OCI-LY7 (cell line): ENCODE data around the gene TNFAIP3. TPM values are rescaled to one million over a fixed set of nuclear protein-coding genes. Genes with fewer than 3 reads are reported as not detected.

ENCODE experiments used
- BruUV-seq: library from RNA; stranded (reverse); fragments of 400-500 nt; replicated peaks from 2 replicates; lab custom pipeline; 2021; lab: Mats Ljungman, UMichigan
- CTCF ChIA-PET: fragments of 300-600 bp; sonication (Branson Sonifier 250); formaldehyde crosslinking; loops from one replicate; lab custom pipeline; 2022; ENCODE audit warnings: antibody characterized with exemption; ENCODE audit not compliant: unreplicated experiment; lab: Charles Lee
- POLR2A ChIA-PET: fragments of 300-600 bp; sonication (Branson Sonifier 250); formaldehyde crosslinking; loops from one replicate; lab custom pipeline; 2022; ENCODE audit warnings: antibody characterized with exemption; lab: Charles Lee
- DNase-seq: peaks from one replicate; pipeline ENCODE4 v3.0.0-alpha.2; 2015; ENCODE audit warnings: low spot score
- H2AFZ ChIP-seq: fragments of 200-600 bp; sonication (generic), shearing (Covaris generic); 2 replicates; pipeline ENCODE4 v1.6.1; 2014; ENCODE audit warnings: mild to moderate bottlenecking, antibody characterized with exemption, low read length, moderate library complexity
- H3K27ac ChIP-seq: fragments of 200-600 bp; sonication (generic); 2 replicates; pipeline ENCODE4 v1.5.1; 2014; ENCODE audit warnings: mixed run types, low read depth, mild to moderate bottlenecking, moderate library complexity, low read length, inconsistent platforms; ENCODE audit not compliant: poor library complexity, severe bottlenecking
- H3K36me3 ChIP-seq: fragments of 200-600 bp; sonication (generic); 2 replicates; pipeline ENCODE4 v1.6.1; 2014; ENCODE audit warnings: mild to moderate bottlenecking, antibody characterized with exemption, low read length, moderate library complexity, mixed read lengths; ENCODE audit not compliant: insufficient read depth
- H3K4me1 ChIP-seq: fragments of 200-600 bp; sonication (generic); 2 replicates; pipeline ENCODE4 v1.5.1; 2014; ENCODE audit warnings: mild to moderate bottlenecking, low read length; ENCODE audit not compliant: insufficient read depth, poor library complexity, severe bottlenecking
- H3K4me2 ChIP-seq: fragments of 200-600 bp; sonication (generic); 2 replicates; pipeline ENCODE4 v1.6.1; 2014; ENCODE audit warnings: mild to moderate bottlenecking, low read length
- H3K4me3 ChIP-seq: fragments of 200-600 bp; sonication (generic); 2 replicates; pipeline ENCODE4 v1.5.1; 2014; ENCODE audit warnings: mild to moderate bottlenecking, low read depth, low read length; ENCODE audit not compliant: poor library complexity, severe bottlenecking
- H3K79me2 ChIP-seq: fragments of 200-600 bp; sonication (generic); 2 replicates; pipeline ENCODE4 v1.6.1; 2016; ENCODE audit warnings: low read depth, mild to moderate bottlenecking, low read length, moderate library complexity, mixed read lengths; ENCODE audit not compliant: insufficient read depth
- H3K9me2 ChIP-seq: fragments of 200-600 bp; sonication (generic); 2 replicates; pipeline ENCODE4 v1.6.1; 2016; ENCODE audit warnings: mild to moderate bottlenecking, low read length, mixed read lengths; ENCODE audit not compliant: insufficient read depth
- H3K9me3 ChIP-seq: fragments of 200-600 bp; sonication (generic); 2 replicates; pipeline ENCODE4 v1.6.1; 2014; ENCODE audit warnings: mild to moderate bottlenecking, mixed run types, low read length, mixed read lengths
- H4K20me1 ChIP-seq: fragments of 200-600 bp; sonication (generic); 2 replicates; pipeline ENCODE4 v1.6.1; 2014; ENCODE audit warnings: mild to moderate bottlenecking, antibody characterized with exemption, low read length, moderate library complexity, mixed read lengths; ENCODE audit not compliant: insufficient read depth
- EZH2phosphoT487 ChIP-seq: fragments of 200-600 bp; sonication (generic); IDR thresholded peaks from 2 replicates; pipeline ENCODE4 v1.6.1; 2018; ENCODE audit warnings: low read depth, borderline replicate concordance, mild to moderate bottlenecking, mixed run types, antibody characterized with exemption, low read length, moderate library complexity, mixed read lengths
- intact Hi-C: fragments of 100-400 bp; cut with micrococcal nuclease; formaldehyde crosslinking; loops from one replicate; pipeline ENCODE4 v1.10.0; 2022; ENCODE audit not compliant: unreplicated experiment
- total RNA-seq, 2 experiments: library from RNA; depleted of rRNA in 1 of 2; stranded (reverse); fragments of >200 nt in 1 of 2; shearing (Covaris generic) in 1 of 2; gene quantifications; 2 replicates each; pipeline ENCODE4 v1.2.3, GENCODE V29; 2014 to 2022
- TF ChIP-seq, protein P1 (sequence below): fragments of 200-600 bp; sonication (generic); conservative IDR thresholded peaks from 2 replicates; pipeline ENCODE4 v1.5.1; 2014; ENCODE audit warnings: mild to moderate bottlenecking, antibody characterized with exemption, low read length, moderate library complexity, mixed read lengths

TNFAIP3 gene
- total RNA-seq, 2 experiments from 2014 or later, result 8.8 to 28.3 TPM

GRCh38 chr6:137926207-137926731 is 59.2 kb downstream of the TNFAIP3 start:
- POLR2A ChIA-PET, result interaction anchor here (0.8 to 3.1 kb wide), 5 partner anchors 9 to 58 kb away, joined by 3 to 16 read pairs (median 3); no protein-coding TSS in a partner anchor
- Histone ChIP-seq H4K20me1 (no peaks in the 10 kb centered on the region), H3K4me2 (no peak overlapping the region), H3K4me3 (no peak overlapping the region), H2AFZ (no peak overlapping the region), H3K4me1 (peaks cover 27% of the 10 kb centered on the region), H3K79me2 (no peaks in the 10 kb centered on the region), H3K9me2 (no peaks in the 10 kb centered on the region), H3K9me3 (no peaks in the 10 kb centered on the region), H3K27ac (no peak overlapping the region), H3K36me3 (no peaks in the 10 kb centered on the region)
- intact Hi-C loops, result no loop called here
- no peak for DNase-seq
- CTCF ChIA-PET, result no interaction called here
- TF ChIP-seq, protein P1, sequence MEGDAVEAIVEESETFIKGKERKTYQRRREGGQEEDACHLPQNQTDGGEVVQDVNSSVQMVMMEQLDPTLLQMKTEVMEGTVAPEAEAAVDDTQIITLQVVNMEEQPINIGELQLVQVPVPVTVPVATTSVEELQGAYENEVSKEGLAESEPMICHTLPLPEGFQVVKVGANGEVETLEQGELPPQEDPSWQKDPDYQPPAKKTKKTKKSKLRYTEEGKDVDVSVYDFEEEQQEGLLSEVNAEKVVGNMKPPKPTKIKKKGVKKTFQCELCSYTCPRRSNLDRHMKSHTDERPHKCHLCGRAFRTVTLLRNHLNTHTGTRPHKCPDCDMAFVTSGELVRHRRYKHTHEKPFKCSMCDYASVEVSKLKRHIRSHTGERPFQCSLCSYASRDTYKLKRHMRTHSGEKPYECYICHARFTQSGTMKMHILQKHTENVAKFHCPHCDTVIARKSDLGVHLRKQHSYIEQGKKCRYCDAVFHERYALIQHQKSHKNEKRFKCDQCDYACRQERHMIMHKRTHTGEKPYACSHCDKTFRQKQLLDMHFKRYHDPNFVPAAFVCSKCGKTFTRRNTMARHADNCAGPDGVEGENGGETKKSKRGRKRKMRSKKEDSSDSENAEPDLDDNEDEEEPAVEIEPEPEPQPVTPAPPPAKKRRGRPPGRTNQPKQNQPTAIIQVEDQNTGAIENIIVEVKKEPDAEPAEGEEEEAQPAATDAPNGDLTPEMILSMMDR, result no peak
- no peak for TF ChIP-seq EZH2phosphoT487
- BruUV-seq, result no TSS peak

DNA sequence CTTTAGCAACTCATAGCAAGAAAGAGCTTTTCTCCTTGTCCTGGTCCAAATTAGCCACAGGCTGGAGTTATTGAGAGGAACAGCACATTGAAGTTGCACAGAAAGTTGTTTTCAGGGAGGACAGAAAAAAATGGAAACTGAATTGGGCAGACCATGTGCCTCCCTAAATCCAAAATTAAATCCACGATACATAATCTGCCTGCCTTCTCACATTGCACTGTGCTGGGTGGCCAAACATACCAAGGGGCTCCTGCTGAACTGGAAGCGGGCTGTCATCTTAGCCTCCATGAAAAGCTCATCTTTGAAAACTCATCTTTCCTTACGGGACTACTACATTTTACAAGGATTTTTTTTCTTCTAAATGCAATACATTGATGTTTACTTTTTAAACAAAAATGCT is 59.9 kb downstream of the TNFAIP3 start:
- intact Hi-C loops, result no loop called here
- no peak for DNase-seq
- Histone ChIP-seq H3K4me2 (peak overlapping the region; percentile 49), H3K4me1 (peaks cover 27% of the 10 kb centered on the region), H4K20me1 (no peaks in the 10 kb centered on the region), H3K36me3 (no peaks in the 10 kb centered on the region), H3K9me2 (no peaks in the 10 kb centered on the region), H3K27ac (no peak overlapping the region), H3K79me2 (no peaks in the 10 kb centered on the region), H3K9me3 (no peaks in the 10 kb centered on the region), H3K4me3 (no peak overlapping the region), H2AFZ (peak overlapping the region; percentile 82; the same call in 1 of the 2 replicates)
- CTCF ChIA-PET, result no interaction called here
- POLR2A ChIA-PET, result interaction anchor here (0.7 to 3.1 kb wide), 9 partner anchors 9 to 52 kb away, joined by 3 to 16 read pairs (median 3); no protein-coding TSS in a partner anchor
- TF ChIP-seq, protein P1, result no peak
- no peak for TF ChIP-seq EZH2phosphoT487
- no TSS peak for BruUV-seq

DNA sequence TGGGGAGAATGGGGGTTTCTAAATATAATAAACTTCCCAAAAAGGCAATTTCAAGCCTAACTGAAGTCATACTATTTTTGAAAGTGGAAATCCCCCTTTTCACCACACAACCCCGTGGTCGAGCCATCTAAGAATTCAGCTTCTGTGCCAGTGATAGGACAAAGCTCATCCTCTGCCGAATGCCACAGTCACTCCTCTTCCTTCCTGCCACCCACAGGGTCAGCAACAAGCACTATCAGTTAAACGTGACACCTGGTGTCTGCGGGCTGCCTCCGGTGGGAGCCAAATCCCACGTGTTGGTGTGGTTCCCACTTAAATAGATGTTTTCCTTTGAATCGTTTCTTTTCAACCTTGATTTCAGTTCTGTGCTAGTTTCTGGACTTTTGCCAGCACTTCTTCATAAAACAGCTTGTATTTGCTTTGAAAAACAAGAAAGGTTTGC is 60.7 kb downstream of the TNFAIP3 start:
- Histone ChIP-seq H3K36me3 (no peaks in the 10 kb centered on the region), H3K27ac (peak overlapping the region; percentile 22), H4K20me1 (no peaks in the 10 kb centered on the region), H3K79me2 (no peaks in the 10 kb centered on the region), H3K4me3 (peak overlapping the region; percentile 9), H3K9me2 (no peaks in the 10 kb centered on the region), H3K4me1 (peaks cover 27% of the 10 kb centered on the region), H2AFZ (peak overlapping the region; percentile 82; the same call in 1 of the 2 replicates), H3K4me2 (peak overlapping the region; percentile 49), H3K9me3 (no peaks in the 10 kb centered on the region)
- ChIA-PET CTCF (no interaction called here), POLR2A (interaction anchor here (0.7 to 3.1 kb wide), 9 partner anchors 10 to 52 kb away, joined by 3 to 16 read pairs (median 3); no protein-coding TSS in a partner anchor)
- intact Hi-C loops, result no loop called here
- TF ChIP-seq EZH2phosphoT487, result no peak
- TF ChIP-seq, protein P1, result 0 out of 2 replicates have a peak, but pooled peaks have one; percentile 31
- no TSS peak for BruUV-seq
- peak; percentile 61 for DNase-seq
